NCI-H526 (cell line): ENCODE data around the gene PRELID1.
"Not testable (repeated sequence)": the region's sequence is repeated elsewhere in the genome, so short reads cannot be mapped to it uniquely, and the experiment has no call there.

Source experiments
- DNase-seq, 2 experiments: peaks; one replicate each; lab custom pipeline; 2025; lab: John Stamatoyannopoulos, UW

PRELID1 gene

GRCh38 chr5:177303121-177303924, at the start of gene PRELID1, which contains the start of gene RAB24:
TSS of gene PRELID1 (plus strand) at chr5:177303799. CDS start at chr5:177303986, 187 bp downstream.
TSS of gene RAB24 (minus strand) at chr5:177303719. CDS start at chr5:177303288, 431 bp downstream.
- peak; percentile 11 to 88 for DNase-seq

- DNase-seq = no peak
Observed at GRCh38 chr5:177256296-177256695, 47.3 kb upstream of the PRELID1 start.

GRCh38 chr5:177258711-177259110, 44.9 kb upstream of the PRELID1 start:
- DNase-seq = not testable (repeated sequence)

- no peak for DNase-seq
Observed at GRCh38 chr5:177260961-177261360, 42.6 kb upstream of the PRELID1 start.

- DNase-seq = no peak
Observed at GRCh38 chr5:177261510-177261909, 42.1 kb upstream of the PRELID1 start.

GRCh38 chr5:177264178-177264577, 39.4 kb upstream of the PRELID1 start:
- DNase-seq = no peak

GRCh38 chr5:177265395-177265794, 38.2 kb upstream of the PRELID1 start:
- no peak for DNase-seq

- DNase-seq = no peak
Observed at GRCh38 chr5:177269232-177269895, 34.2 kb upstream of the PRELID1 start.

GRCh38 chr5:177269976-177270375, 33.6 kb upstream of the PRELID1 start:
- DNase-seq = no peak

- no peak for DNase-seq
Observed at GRCh38 chr5:177270653-177271052, 32.9 kb upstream of the PRELID1 start.

- DNase-seq = no peak
Observed at GRCh38 chr5:177271113-177271512, 32.5 kb upstream of the PRELID1 start.

- no peak for DNase-seq
Observed at GRCh38 chr5:177275883-177276282, 27.7 kb upstream of the PRELID1 start.

- no peak for DNase-seq
Observed at GRCh38 chr5:177276886-177277285, 26.7 kb upstream of the PRELID1 start.

- no peak for DNase-seq
Observed at GRCh38 chr5:177288191-177288590, 15.4 kb upstream of the PRELID1 start.

- no peak for DNase-seq
Observed at GRCh38 chr5:177290816-177291596, 12.6 kb upstream of the PRELID1 start.

- no peak for DNase-seq
Observed at GRCh38 chr5:177291735-177292134, 11.9 kb upstream of the PRELID1 start.

- DNase-seq = no peak
Observed at GRCh38 chr5:177293819-177294581, 9.6 kb upstream of the PRELID1 start.

- DNase-seq = no peak
Observed at GRCh38 chr5:177294632-177295031, 9.0 kb upstream of the PRELID1 start.

- DNase-seq = no peak
Observed at GRCh38 chr5:177295924-177296323, 7.7 kb upstream of the PRELID1 start.

GRCh38 chr5:177296581-177296980, 7.0 kb upstream of the PRELID1 start:
- DNase-seq = no peak

GRCh38 chr5:177297922-177298321, 5.7 kb upstream of the PRELID1 start:
- DNase-seq = no peak

- no peak for DNase-seq
Observed at GRCh38 chr5:177299697-177300096, 3.9 kb upstream of the PRELID1 start.
